Measurements from ENCODE around the gene ROR1. TPM values are rescaled to one million over a fixed set of nuclear protein-coding genes. Genes with fewer than 3 reads are reported as not detected.

Gene ROR1
- total RNA-seq, 1 experiment from 2014 or later = 2.7 TPM

GRCh38 chr1:63935553-63935952 lies 161.7 kb downstream of the ROR1 start:
- no peak overlapping the region for H3K4me3 ChIP-seq (replicated peaks in 1 of 2; ENCODE audit: low read depth in 1 of 2, low read length in 2 of 2)
- H3K27me3 ChIP-seq (ENCODE audit: insufficient read depth, low read length) = no peaks in the 10 kb centered on the region
- no peak overlapping the region for H3K27ac ChIP-seq (ENCODE audit: low read depth, low read length)
- H2AFZ ChIP-seq (ENCODE audit: low read depth, low read length, poor library complexity, severe bottlenecking) = no peak overlapping the region
- TF ChIP-seq TCF7L2 (IDR thresholded peaks at IDR 0.05; ENCODE audit: borderline replicate concordance, extremely low read depth, insufficient read depth, insufficient read length) (no peak), YY1 (IDR thresholded peaks at IDR 0.05; ENCODE audit: extremely low read depth, insufficient replicate concordance, low read depth, low read length) (no peak), ELF1 (IDR thresholded peaks at IDR 0.05; ENCODE audit: borderline replicate concordance, low read depth) (no peak), ATF3 (IDR thresholded peaks at IDR 0.05) (no peak), FOSL1 (IDR thresholded peaks at IDR 0.05; ENCODE audit: low read depth) (no peak), EZH2 (IDR thresholded peaks at IDR 0.05) (no peak)
- no peaks in the 10 kb centered on the region for H3K79me2 ChIP-seq (ENCODE audit: insufficient read depth, low read length)
- no TSS peak for BruUV-seq (replicated peaks)
- no peaks in the 10 kb centered on the region for H3K4me1 ChIP-seq (ENCODE audit: control insufficient read depth in 1 of 2, insufficient read depth in 2 of 2, low read length in 2 of 2)
- H4K20me1 ChIP-seq (ENCODE audit: insufficient read depth) = no peaks in the 10 kb centered on the region
- H3K9me2 ChIP-seq (ENCODE audit: insufficient read depth) = no peaks in the 10 kb centered on the region
- no peak overlapping the region for H3K4me2 ChIP-seq (ENCODE audit: low read length)
- RAD21 ChIA-PET (ENCODE audit: low non-redundant PET in 1 of 2, low total read pairs in 2 of 2, uncharacterized antibody in 2 of 2, unreplicated experiment in 2 of 2) = interaction anchor here (0.9 to 1.1 kb wide), 3 partner anchors 199 to 202 kb away, joined by 3 to 10 read pairs (median 8); no protein-coding TSS in a partner anchor
- H3K9ac ChIP-seq (ENCODE audit: low read length) = no peak overlapping the region
- DNase-seq (ENCODE audit: low read depth, low spot score) (no peak), ATAC-seq (no peak)
- POLR2A ChIA-PET = no interaction called here
- intact Hi-C loops (cut with micrococcal nuclease) = loop anchor here (1.0 kb wide), 1 partner anchor 202 kb away; no protein-coding TSS in a partner anchor
- H3K36me3 ChIP-seq (ENCODE audit: control insufficient read depth in 1 of 2, insufficient read depth in 2 of 2, low read length in 2 of 2) = no peaks in the 10 kb centered on the region
- H3K9me3 ChIP-seq (ENCODE audit: control insufficient read depth in 1 of 2, insufficient read depth in 1 of 2, low read depth in 1 of 2, low read length in 2 of 2) = no peaks in the 10 kb centered on the region
- CTCF ChIA-PET = interaction anchor here (1.0 to 2.6 kb wide), 5 partner anchors 18 to 307 kb away, joined by 3 to 35 read pairs (median 5); no protein-coding TSS in a partner anchor

GRCh38 chr1:63936276-63936675 lies 162.5 kb downstream of the ROR1 start:
- no peak for ATAC-seq
- ChIA-PET POLR2A (no interaction called here), RAD21 (ENCODE audit: low non-redundant PET in 1 of 2, low total read pairs in 2 of 2, uncharacterized antibody in 2 of 2, unreplicated experiment in 2 of 2) (no interaction called here), CTCF (interaction anchor here (1.7 to 2.6 kb wide), 2 partner anchors 201 to 244 kb away, joined by 5 to 35 read pairs; no protein-coding TSS in a partner anchor)
- Histone ChIP-seq H3K4me3 (replicated peaks in 1 of 2; ENCODE audit: low read depth in 1 of 2, low read length in 2 of 2) (no peak overlapping the region), H3K79me2 (ENCODE audit: insufficient read depth, low read length) (no peaks in the 10 kb centered on the region), H3K9me3 (ENCODE audit: control insufficient read depth in 1 of 2, insufficient read depth in 1 of 2, low read depth in 1 of 2, low read length in 2 of 2) (no peaks in the 10 kb centered on the region), H3K27ac (ENCODE audit: low read depth, low read length) (no peak overlapping the region), H3K4me1 (ENCODE audit: control insufficient read depth in 1 of 2, insufficient read depth in 2 of 2, low read length in 2 of 2) (no peaks in the 10 kb centered on the region), H3K9me2 (ENCODE audit: insufficient read depth) (no peaks in the 10 kb centered on the region), H3K36me3 (ENCODE audit: control insufficient read depth in 1 of 2, insufficient read depth in 2 of 2, low read length in 2 of 2) (no peaks in the 10 kb centered on the region), H2AFZ (ENCODE audit: low read depth, low read length, poor library complexity, severe bottlenecking) (no peak overlapping the region), H3K27me3 (ENCODE audit: insufficient read depth, low read length) (no peaks in the 10 kb centered on the region), H3K9ac (ENCODE audit: low read length) (no peak overlapping the region), H4K20me1 (ENCODE audit: insufficient read depth) (no peaks in the 10 kb centered on the region), H3K4me2 (ENCODE audit: low read length) (no peak overlapping the region)
- intact Hi-C loops (cut with micrococcal nuclease) = no loop called here
- no peak for DNase-seq (ENCODE audit: low read depth, low spot score)
- no TSS peak for BruUV-seq (replicated peaks)
- TF ChIP-seq EZH2phosphoT487 (IDR thresholded peaks at IDR 0.05; ENCODE audit: borderline replicate concordance) (no peak), CTCF (IDR thresholded peaks at IDR 0.05 in 2 of 3, conservative IDR thresholded peaks at IDR 0.05 in 1 of 3; ENCODE audit: borderline replicate concordance in 1 of 3, insufficient read depth in 1 of 3, low read depth in 2 of 3, low read length in 2 of 3) (no peak), JUND (IDR thresholded peaks at IDR 0.05) (no peak), CBX3 (IDR thresholded peaks at IDR 0.05; ENCODE audit: low read depth) (no peak), REST (IDR thresholded peaks at IDR 0.05; ENCODE audit: low read depth) (no peak), ZNF274 (IDR thresholded peaks at IDR 0.05; ENCODE audit: low read depth, low read length) (no peak), POLR2AphosphoS5 (IDR thresholded peaks at IDR 0.05; ENCODE audit: low read depth, low read length) (no peak), SIN3A (IDR thresholded peaks at IDR 0.05; ENCODE audit: low read depth) (no peak), YY1 (IDR thresholded peaks at IDR 0.05; ENCODE audit: extremely low read depth, insufficient replicate concordance, low read depth, low read length) (no peak), ELF1 (IDR thresholded peaks at IDR 0.05; ENCODE audit: borderline replicate concordance, low read depth) (no peak)

Data from HCT116 (cell line).